ENCODE data around the gene CHST13.

CHST13 gene

DNA sequence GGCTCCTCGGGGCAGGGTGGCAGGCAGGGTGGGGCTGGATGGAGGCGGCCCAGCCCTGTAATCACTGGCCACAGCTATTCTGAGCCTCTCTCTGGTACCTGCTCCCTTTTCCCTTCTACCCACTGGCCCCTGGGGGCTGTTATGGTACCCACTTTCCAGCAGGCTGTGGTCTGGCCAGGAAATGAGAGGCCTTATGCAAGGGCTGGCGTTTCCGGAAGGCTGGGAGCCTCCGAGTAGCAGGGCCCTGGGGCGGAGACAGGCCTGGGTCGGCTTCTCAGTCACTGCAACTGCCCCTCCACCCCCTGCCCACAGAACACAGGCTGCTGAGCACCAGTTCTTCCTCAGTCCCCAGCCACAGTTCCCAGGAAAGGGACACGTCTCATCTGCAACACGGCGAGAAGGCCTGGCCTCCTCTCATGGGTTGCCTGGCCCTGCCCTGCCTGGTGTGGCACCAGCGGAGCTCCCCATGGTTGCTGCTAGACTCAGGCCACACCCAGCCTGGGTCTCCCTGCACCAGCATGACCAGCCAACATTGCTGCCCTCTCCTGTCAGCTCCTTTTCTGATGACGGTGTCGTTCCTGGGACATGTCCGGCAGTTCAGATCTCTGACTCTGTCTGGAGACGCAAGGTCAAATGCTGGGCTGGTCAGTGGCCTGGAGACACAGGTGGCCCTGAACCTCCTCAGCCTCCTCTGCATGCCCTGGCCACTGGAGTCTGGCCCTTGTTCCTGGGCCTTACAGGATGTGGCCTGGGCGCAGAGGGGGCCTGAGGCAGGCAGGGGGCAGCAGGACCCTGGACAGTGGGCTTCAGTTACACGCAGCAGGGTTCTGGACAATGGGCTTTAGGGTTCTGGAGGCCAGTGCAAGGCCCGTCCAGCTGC lies 6.5 kb downstream of the CHST13 start:
- TF ChIP-seq POLR2AphosphoS5 (IDR thresholded peaks at IDR 0.05; ENCODE audit: low read depth, low read length) = no peak
- TF ChIP-seq, protein P1, sequence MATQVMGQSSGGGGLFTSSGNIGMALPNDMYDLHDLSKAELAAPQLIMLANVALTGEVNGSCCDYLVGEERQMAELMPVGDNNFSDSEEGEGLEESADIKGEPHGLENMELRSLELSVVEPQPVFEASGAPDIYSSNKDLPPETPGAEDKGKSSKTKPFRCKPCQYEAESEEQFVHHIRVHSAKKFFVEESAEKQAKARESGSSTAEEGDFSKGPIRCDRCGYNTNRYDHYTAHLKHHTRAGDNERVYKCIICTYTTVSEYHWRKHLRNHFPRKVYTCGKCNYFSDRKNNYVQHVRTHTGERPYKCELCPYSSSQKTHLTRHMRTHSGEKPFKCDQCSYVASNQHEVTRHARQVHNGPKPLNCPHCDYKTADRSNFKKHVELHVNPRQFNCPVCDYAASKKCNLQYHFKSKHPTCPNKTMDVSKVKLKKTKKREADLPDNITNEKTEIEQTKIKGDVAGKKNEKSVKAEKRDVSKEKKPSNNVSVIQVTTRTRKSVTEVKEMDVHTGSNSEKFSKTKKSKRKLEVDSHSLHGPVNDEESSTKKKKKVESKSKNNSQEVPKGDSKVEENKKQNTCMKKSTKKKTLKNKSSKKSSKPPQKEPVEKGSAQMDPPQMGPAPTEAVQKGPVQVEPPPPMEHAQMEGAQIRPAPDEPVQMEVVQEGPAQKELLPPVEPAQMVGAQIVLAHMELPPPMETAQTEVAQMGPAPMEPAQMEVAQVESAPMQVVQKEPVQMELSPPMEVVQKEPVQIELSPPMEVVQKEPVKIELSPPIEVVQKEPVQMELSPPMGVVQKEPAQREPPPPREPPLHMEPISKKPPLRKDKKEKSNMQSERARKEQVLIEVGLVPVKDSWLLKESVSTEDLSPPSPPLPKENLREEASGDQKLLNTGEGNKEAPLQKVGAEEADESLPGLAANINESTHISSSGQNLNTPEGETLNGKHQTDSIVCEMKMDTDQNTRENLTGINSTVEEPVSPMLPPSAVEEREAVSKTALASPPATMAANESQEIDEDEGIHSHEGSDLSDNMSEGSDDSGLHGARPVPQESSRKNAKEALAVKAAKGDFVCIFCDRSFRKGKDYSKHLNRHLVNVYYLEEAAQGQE (IDR thresholded peaks at IDR 0.05; ENCODE audit: insufficient read depth in 1 of 2, low read depth in 2 of 2, low read length in 2 of 2) = 0 out of 4 replicates have a peak, but pooled peaks of 1 of the 2 experiments have one; percentile 25

DNA sequence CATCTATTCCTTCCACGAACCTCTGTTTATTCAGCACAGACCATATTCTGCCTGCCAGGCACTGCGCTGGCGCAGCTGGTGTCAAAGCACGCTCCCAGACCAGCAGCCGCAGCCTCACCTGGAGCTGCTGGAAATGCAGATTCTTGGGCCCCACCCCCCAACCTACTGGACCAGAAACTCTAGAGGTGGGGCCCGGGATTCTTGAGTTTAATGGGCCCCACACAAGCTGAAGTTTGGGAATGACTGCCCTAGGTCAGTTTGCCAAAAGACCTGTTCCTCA lies 7.0 kb downstream of the CHST13 start:
- TF ChIP-seq POLR2AphosphoS5 (IDR thresholded peaks at IDR 0.05; ENCODE audit: low read depth, low read length) (no peak), TAF1 (IDR thresholded peaks at IDR 0.05; ENCODE audit: borderline replicate concordance, insufficient read depth, low read length) (no peak), FOXP2 (optimal IDR thresholded peaks at IDR 0.05; ENCODE audit: borderline replicate concordance, extremely low read depth, extremely low read length, insufficient read depth) (no peak), SIN3A (IDR thresholded peaks at IDR 0.05; ENCODE audit: borderline replicate concordance, insufficient read depth, low read length) (no peak)
- TF ChIP-seq, protein P1 (IDR thresholded peaks at IDR 0.05; ENCODE audit: insufficient read depth in 1 of 2, low read depth in 2 of 2, low read length in 2 of 2) = no peak

DNA sequence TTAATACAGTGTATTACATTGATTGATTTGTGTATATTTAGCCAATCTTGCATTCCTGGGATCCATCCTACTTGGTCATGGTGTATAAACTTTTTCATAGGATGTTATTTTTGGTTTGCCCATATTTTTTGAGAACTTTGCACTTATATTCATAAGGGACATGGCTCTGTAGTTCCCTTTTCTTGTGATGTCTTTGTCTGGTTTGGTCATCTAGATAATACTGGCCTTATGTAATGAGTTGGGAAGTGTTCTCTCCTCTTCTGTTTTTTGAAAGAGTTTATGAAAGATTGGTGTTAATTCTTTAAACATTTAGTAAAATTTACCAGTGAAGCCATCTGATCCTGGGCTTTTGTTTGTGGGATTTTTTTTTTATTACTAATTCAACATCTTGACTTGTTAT lies 9.6 kb downstream of the CHST13 start:
- TF ChIP-seq POLR2AphosphoS5 (IDR thresholded peaks at IDR 0.05; ENCODE audit: low read depth, low read length) (no peak), SIN3A (IDR thresholded peaks at IDR 0.05; ENCODE audit: borderline replicate concordance, insufficient read depth, low read length) (no peak), FOXP2 (optimal IDR thresholded peaks at IDR 0.05; ENCODE audit: borderline replicate concordance, extremely low read depth, extremely low read length, insufficient read depth) (no peak), TAF1 (IDR thresholded peaks at IDR 0.05; ENCODE audit: borderline replicate concordance, insufficient read depth, low read length) (no peak)
- TF ChIP-seq, protein P1 (IDR thresholded peaks at IDR 0.05; ENCODE audit: insufficient read depth in 1 of 2, low read depth in 2 of 2, low read length in 2 of 2) = no peak

DNA sequence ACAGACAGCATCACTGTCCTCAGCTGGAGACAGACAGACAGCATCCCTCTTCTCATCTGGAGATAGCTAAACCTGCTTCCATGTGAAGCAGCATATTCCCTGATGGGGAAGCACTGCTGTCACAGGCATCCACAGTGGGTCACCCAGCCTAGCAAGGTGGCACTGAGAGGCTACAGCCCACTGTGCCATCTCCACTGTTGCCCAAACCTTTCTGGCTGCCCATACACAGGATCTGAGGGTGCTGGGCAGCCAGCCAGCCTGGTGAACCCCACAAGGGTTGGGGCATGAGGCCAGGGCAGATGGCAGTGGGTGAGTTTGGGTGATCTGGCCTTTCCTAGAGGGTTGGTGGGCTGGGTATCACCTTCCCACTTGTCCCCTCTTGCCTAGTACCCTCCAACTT lies 11.7 kb downstream of the CHST13 start:
- TF ChIP-seq FOXP2 (optimal IDR thresholded peaks at IDR 0.05; ENCODE audit: borderline replicate concordance, extremely low read depth, extremely low read length, insufficient read depth) = no peak
- no peak for TF ChIP-seq POLR2AphosphoS5 (IDR thresholded peaks at IDR 0.05; ENCODE audit: low read depth, low read length)
- TF ChIP-seq SIN3A (IDR thresholded peaks at IDR 0.05; ENCODE audit: borderline replicate concordance, insufficient read depth, low read length) = no peak
- TF ChIP-seq TAF1 (IDR thresholded peaks at IDR 0.05; ENCODE audit: borderline replicate concordance, insufficient read depth, low read length) = no peak
- TF ChIP-seq, protein P1 (IDR thresholded peaks at IDR 0.05; ENCODE audit: insufficient read depth in 1 of 2, low read depth in 2 of 2, low read length in 2 of 2) = no peak

DNA sequence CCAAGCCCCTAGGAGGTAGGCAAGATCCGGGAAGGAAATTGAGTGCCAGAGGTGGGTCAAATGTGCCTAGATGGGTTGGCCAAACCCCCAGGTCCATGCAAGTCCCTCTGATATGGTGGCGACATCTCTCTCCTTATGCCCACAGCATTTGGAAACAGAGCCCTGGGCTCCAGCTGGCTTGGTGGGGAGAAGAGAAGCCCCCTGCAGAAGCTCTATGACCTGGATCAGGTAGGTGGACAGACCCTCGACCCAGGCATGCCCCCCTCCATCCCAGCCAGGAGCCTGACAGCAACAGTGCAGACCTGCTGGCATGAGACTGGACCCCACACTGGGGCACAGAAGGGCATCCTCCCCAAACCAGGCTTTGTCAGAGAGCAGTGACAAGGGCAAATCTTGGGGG lies 12.2 kb downstream of the CHST13 start:
- TF ChIP-seq SIN3A (IDR thresholded peaks at IDR 0.05; ENCODE audit: borderline replicate concordance, insufficient read depth, low read length) (no peak), FOXP2 (optimal IDR thresholded peaks at IDR 0.05; ENCODE audit: borderline replicate concordance, extremely low read depth, extremely low read length, insufficient read depth) (no peak), TAF1 (IDR thresholded peaks at IDR 0.05; ENCODE audit: borderline replicate concordance, insufficient read depth, low read length) (no peak), POLR2AphosphoS5 (IDR thresholded peaks at IDR 0.05; ENCODE audit: low read depth, low read length) (no peak)
- TF ChIP-seq, protein P1 (IDR thresholded peaks at IDR 0.05; ENCODE audit: insufficient read depth in 1 of 2, low read depth in 2 of 2, low read length in 2 of 2) = no peak
